Right lobe of liver (tissue), 4 donors: ENCODE measurements around the gene DAO.

Experiments
- POLR2A ChIP-seq: fragments of 450-650 bp; IDR thresholded peaks from one replicate; pipeline ENCODE4 v1.6.1; 2017; ENCODE audit warnings: antibody characterized with exemption, mild to moderate bottlenecking
- TF ChIP-seq, protein P1 (sequence below), 4 donors: fragments of 200-600 bp in 3 of 4; fragments of 450-650 bp in 1 of 4; IDR thresholded peaks; one replicate each; pipeline versions ENCODE4 v1.5.1 to v1.8.0; 2016 to 2022; ENCODE audit warnings: antibody characterized with exemption in 4 of 4, mild to moderate bottlenecking in 2 of 4
- donor health status: DM: no; HTN: no; CAD: no.
- donor health status: DM: no; HTN: no; CAD: no.
- donor health status: DM: no; HTN: yes; CAD: no.

DNA sequence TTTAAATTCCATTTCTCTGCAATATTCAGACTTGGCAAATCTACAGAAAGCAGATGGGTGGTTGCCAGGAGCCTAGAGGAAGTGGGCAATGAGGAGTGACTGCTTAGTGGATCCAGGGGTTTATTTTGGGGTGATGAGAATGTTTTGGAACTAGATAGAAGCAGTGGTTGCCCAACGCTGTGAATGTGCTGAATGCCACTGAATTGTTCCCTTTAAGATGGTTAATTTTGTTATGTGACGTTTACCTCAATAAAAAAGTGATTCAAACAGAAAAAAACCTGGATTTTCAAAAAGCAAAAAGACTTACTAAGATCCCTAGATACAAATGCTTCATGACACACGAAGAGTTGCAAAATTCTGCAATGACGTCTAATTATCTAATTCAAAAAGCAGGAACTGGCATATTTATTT lies 34.2 kb downstream of the DAO start:
- TF ChIP-seq, protein P1, sequence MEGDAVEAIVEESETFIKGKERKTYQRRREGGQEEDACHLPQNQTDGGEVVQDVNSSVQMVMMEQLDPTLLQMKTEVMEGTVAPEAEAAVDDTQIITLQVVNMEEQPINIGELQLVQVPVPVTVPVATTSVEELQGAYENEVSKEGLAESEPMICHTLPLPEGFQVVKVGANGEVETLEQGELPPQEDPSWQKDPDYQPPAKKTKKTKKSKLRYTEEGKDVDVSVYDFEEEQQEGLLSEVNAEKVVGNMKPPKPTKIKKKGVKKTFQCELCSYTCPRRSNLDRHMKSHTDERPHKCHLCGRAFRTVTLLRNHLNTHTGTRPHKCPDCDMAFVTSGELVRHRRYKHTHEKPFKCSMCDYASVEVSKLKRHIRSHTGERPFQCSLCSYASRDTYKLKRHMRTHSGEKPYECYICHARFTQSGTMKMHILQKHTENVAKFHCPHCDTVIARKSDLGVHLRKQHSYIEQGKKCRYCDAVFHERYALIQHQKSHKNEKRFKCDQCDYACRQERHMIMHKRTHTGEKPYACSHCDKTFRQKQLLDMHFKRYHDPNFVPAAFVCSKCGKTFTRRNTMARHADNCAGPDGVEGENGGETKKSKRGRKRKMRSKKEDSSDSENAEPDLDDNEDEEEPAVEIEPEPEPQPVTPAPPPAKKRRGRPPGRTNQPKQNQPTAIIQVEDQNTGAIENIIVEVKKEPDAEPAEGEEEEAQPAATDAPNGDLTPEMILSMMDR (IDR thresholded peaks at IDR 0.05), result no peak
- no peak for TF ChIP-seq POLR2A
